ENCODE data around the gene MYCN. TPM values are rescaled to one million over a fixed set of nuclear protein-coding genes. Genes with fewer than 3 reads are reported as not detected.

The MYCN gene
- total RNA-seq, 1 experiment from 2014 or later = not detected

DNA sequence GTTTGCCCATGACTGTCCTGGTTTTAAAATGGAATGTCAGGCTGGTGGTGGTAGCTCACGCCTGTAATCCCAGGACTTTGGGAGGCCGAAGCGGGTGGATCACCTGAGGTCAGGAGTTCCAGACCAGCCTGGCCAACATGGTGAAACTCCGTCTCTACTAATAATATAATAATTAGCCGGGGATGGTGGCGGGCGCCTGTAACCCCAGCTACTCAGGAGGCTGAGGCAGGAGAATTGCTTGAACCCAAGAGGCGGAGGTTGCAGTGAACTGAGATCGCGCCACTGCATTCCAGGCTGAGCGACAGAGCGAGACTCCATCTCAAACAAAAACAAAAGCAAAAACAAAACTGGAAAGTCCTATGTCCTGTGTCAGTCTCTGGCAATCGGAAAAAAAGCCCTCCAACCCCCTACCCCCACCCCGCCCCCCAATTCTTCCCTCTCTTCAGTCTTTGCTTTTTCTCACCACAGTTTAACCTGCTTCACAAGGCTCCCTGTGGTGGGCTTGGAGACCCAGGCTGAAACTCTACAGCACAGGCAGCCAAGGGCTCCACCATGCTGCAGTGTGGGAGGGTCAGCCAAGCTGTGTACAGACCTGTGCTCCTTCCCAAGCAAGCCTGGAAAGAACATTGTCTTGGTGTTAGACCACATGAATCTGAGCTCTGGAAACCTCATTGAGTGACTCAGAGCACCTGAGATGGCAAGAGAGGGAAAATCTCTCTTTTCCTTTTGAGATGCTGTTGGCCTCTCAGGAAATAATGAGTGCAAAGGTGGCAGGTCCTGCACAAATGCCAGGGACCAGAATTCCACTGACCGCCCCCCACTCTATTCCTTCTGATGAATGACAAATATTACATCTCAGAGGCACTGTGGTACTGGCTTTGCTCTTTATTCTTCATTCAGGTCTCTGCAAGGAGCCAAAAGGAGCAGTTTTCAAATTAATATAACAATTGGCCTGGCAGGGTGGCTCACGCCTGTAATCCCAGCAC, 16.7 kb downstream of the MYCN start:
- ChIA-PET POLR2A (ENCODE audit: unreplicated experiment) (no interaction called here), CTCF (no interaction called here)
- H3K4me2 ChIP-seq (ENCODE audit: low read length) = no peak overlapping the region
- no peak for TF ChIP-seq EZH2phosphoT487 (IDR thresholded peaks at IDR 0.05; ENCODE audit: borderline replicate concordance, low read length)
- TF ChIP-seq, protein P1, sequence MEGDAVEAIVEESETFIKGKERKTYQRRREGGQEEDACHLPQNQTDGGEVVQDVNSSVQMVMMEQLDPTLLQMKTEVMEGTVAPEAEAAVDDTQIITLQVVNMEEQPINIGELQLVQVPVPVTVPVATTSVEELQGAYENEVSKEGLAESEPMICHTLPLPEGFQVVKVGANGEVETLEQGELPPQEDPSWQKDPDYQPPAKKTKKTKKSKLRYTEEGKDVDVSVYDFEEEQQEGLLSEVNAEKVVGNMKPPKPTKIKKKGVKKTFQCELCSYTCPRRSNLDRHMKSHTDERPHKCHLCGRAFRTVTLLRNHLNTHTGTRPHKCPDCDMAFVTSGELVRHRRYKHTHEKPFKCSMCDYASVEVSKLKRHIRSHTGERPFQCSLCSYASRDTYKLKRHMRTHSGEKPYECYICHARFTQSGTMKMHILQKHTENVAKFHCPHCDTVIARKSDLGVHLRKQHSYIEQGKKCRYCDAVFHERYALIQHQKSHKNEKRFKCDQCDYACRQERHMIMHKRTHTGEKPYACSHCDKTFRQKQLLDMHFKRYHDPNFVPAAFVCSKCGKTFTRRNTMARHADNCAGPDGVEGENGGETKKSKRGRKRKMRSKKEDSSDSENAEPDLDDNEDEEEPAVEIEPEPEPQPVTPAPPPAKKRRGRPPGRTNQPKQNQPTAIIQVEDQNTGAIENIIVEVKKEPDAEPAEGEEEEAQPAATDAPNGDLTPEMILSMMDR (conservative IDR thresholded peaks at IDR 0.05; ENCODE audit: low read depth, low read length) = no peak
- TF ChIP-seq EZH2 (IDR thresholded peaks at IDR 0.05; ENCODE audit: low read length, unreplicated experiment) = no peak
- ATAC-seq (no peak), DNase-seq (no peak)
- no peak overlapping the region for H2AFZ ChIP-seq (ENCODE audit: low read length)
- H3K27me3 ChIP-seq (ENCODE audit: low read length) = no peaks in the 10 kb centered on the region
- H3K9me3 ChIP-seq (ENCODE audit: low read length) = no peaks in the 10 kb centered on the region
- H3K79me2 ChIP-seq (ENCODE audit: low read length) = no peaks in the 10 kb centered on the region
- no peaks in the 10 kb centered on the region for H4K20me1 ChIP-seq (ENCODE audit: low read length)
- no peak overlapping the region for H3K4me3 ChIP-seq (ENCODE audit: low read length)
- no peaks in the 10 kb centered on the region for H3F3A ChIP-seq (ENCODE audit: low read length, unreplicated experiment)
- no peaks in the 10 kb centered on the region for H3K36me3 ChIP-seq (ENCODE audit: low read depth, low read length)
- no peaks in the 10 kb centered on the region for H3K4me1 ChIP-seq (ENCODE audit: insufficient read depth, low read length)
- intact Hi-C loops (cut with micrococcal nuclease) = no loop called here
- H3K9me2 ChIP-seq (replicated peaks; ENCODE audit: low read length) = no peaks in the 10 kb centered on the region
- no peak overlapping the region for H3K27ac ChIP-seq (ENCODE audit: low read length)
- no TSS peak for BruUV-seq (replicated peaks)
- no peak overlapping the region for H3K9ac ChIP-seq (ENCODE audit: low read length)

DNA sequence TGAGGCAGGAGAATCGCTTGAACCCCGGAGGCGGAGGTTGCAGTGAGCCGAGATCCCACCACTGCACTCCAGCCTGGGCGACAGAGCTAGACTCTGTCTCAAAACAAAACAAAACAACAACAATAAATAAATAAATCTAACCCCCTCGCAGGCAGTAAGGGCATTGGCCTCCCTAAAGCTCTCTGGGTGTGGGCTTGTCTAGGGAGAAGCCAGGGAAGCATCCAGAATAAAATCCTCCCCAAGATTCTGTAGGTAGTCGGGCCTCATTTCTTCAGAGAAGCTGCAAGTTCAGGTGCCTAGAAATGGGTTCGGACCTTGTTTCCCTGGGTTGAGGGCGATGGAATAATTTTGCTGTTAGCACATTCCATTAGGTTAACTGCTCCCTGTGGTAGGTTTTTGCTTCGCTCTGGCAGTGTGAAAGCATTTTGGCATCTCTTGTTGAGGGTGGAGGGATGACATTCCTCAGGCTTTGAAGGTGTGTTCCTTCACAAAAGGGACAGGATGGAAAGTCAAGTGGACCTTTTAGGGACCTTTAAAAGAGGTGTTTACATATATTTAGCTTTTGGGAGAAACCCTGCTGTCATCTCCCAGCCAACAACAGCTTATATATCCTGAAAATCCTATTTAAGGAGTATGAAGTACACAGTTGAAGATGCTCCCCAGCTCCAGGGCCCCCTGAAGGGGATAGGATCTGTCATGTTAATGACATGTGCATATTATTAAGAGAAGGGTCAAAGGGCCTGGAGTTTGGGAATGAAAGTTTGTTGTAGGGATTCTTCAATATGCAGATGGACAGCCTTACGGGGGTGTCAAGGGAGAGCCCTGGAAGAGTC, 17.7 kb downstream of the MYCN start:
- no peaks in the 10 kb centered on the region for H3K9me2 ChIP-seq (replicated peaks; ENCODE audit: low read length)
- no peaks in the 10 kb centered on the region for H3K79me2 ChIP-seq (ENCODE audit: low read length)
- POLR2A ChIA-PET (ENCODE audit: unreplicated experiment) = no interaction called here
- no peak overlapping the region for H3K4me3 ChIP-seq (ENCODE audit: low read length)
- no peak overlapping the region for H2AFZ ChIP-seq (ENCODE audit: low read length)
- H3K9me3 ChIP-seq (ENCODE audit: low read length) = no peaks in the 10 kb centered on the region
- CTCF ChIA-PET = no interaction called here
- H3K4me2 ChIP-seq (ENCODE audit: low read length) = no peak overlapping the region
- no peak overlapping the region for H3K27ac ChIP-seq (ENCODE audit: low read length)
- intact Hi-C loops (cut with micrococcal nuclease) = no loop called here
- TF ChIP-seq, protein P1 (conservative IDR thresholded peaks at IDR 0.05; ENCODE audit: low read depth, low read length) = no peak
- TF ChIP-seq EZH2phosphoT487 (IDR thresholded peaks at IDR 0.05; ENCODE audit: borderline replicate concordance, low read length) = no peak
- TF ChIP-seq EZH2 (IDR thresholded peaks at IDR 0.05; ENCODE audit: low read length, unreplicated experiment) = no peak
- H3F3A ChIP-seq (ENCODE audit: low read length, unreplicated experiment) = no peaks in the 10 kb centered on the region
- no peaks in the 10 kb centered on the region for H3K36me3 ChIP-seq (ENCODE audit: low read depth, low read length)
- no peak for DNase-seq
- no TSS peak for BruUV-seq (replicated peaks)
- no peak overlapping the region for H3K9ac ChIP-seq (ENCODE audit: low read length)
- H4K20me1 ChIP-seq (ENCODE audit: low read length) = no peaks in the 10 kb centered on the region
- H3K27me3 ChIP-seq (ENCODE audit: low read length) = no peaks in the 10 kb centered on the region
- no peaks in the 10 kb centered on the region for H3K4me1 ChIP-seq (ENCODE audit: insufficient read depth, low read length)
- ATAC-seq = no peak

Data from PC-3 (cell line).